GM23338 (cell line): Measurements from ENCODE around the gene IFI6. TPM values are rescaled to one million over a fixed set of nuclear protein-coding genes. Genes with fewer than 3 reads are reported as not detected.

Experiments
- ATAC-seq: fragments of 200-7000 bp; cut with Tn5 transposase; 3 replicates; pipeline ENCODE4 v1.9.1; 2020
- DNase-seq: peaks from one replicate; pipeline ENCODE4 v3.0.0-alpha.2; 2015; ENCODE audit warnings: low spot score
- H2AFZ ChIP-seq: fragments of 200-600 bp; sonication (generic); 2 replicates; pipeline ENCODE4 v1.8.0; 2016; ENCODE audit warnings: antibody characterized with exemption, mild to moderate bottlenecking, moderate library complexity
- H3F3A ChIP-seq: fragments of 200-600 bp; sonication (generic); replicated peaks from 2 replicates; pipeline ENCODE4 v1.8.0; 2017; ENCODE audit warnings: antibody characterized with exemption, mixed run types, low read depth
- H3K27ac ChIP-seq: fragments of 200-600 bp; sonication (generic); 2 replicates; pipeline ENCODE4 v1.6.1; 2016; ENCODE audit warnings: low read depth
- H3K27me3 ChIP-seq: fragments of 200-600 bp; sonication (generic); 2 replicates; pipeline ENCODE4 v1.8.0; 2016; ENCODE audit warnings: mild to moderate bottlenecking, mixed run types, moderate library complexity; ENCODE audit not compliant: insufficient read depth
- H3K36me3 ChIP-seq: fragments of 200-600 bp; sonication (generic); 2 replicates; pipeline ENCODE4 v1.8.0; 2016; ENCODE audit warnings: mild to moderate bottlenecking; ENCODE audit not compliant: insufficient read depth
- H3K4me1 ChIP-seq: fragments of 200-600 bp; sonication (generic); 2 replicates; pipeline ENCODE4 v1.8.0; 2016; ENCODE audit warnings: mild to moderate bottlenecking, moderate library complexity; ENCODE audit not compliant: insufficient read depth
- H3K4me2 ChIP-seq: fragments of 200-600 bp; sonication (generic); 2 replicates; pipeline ENCODE4 v1.7.1; 2017; ENCODE audit warnings: mixed run types
- H3K4me3 ChIP-seq: fragments of 200-600 bp; sonication (generic); 2 replicates; pipeline ENCODE4 v1.6.1; 2016; ENCODE audit warnings: mixed run types
- H3K79me2 ChIP-seq: fragments of 200-600 bp; sonication (generic); replicated peaks from 2 replicates; pipeline ENCODE4 v1.8.0; 2017; ENCODE audit warnings: mild to moderate bottlenecking; ENCODE audit not compliant: insufficient read depth
- H3K9me2 ChIP-seq: fragments of 200-600 bp; sonication (generic); 2 replicates; pipeline ENCODE4 v1.8.0; 2017; ENCODE audit not compliant: insufficient read depth
- H4K20me1 ChIP-seq: fragments of 200-600 bp; sonication (generic); replicated peaks from 2 replicates; pipeline ENCODE4 v1.8.0; 2017; ENCODE audit warnings: mild to moderate bottlenecking; ENCODE audit not compliant: insufficient read depth
- H3K27ac Mint-ChIP-seq: 2 replicates; pipeline ENCODE4 v1.8.0; 2020; ENCODE audit warnings: inconsistent platforms, mild to moderate bottlenecking, moderate library complexity, mixed read lengths
- H3K27me3 Mint-ChIP-seq: 3 replicates; pipeline ENCODE4 v1.8.0; 2022; ENCODE audit warnings: low read depth, mild to moderate bottlenecking, moderate library complexity, mixed read lengths, inconsistent platforms; ENCODE audit not compliant: insufficient read depth, poor library complexity
- H3K36me3 Mint-ChIP-seq: 3 replicates; pipeline ENCODE4 v1.8.0; 2021; ENCODE audit warnings: low read depth, mild to moderate bottlenecking, inconsistent platforms, moderate library complexity, mixed read lengths
- H3K4me1 Mint-ChIP-seq: 3 replicates; pipeline ENCODE4 v1.8.0; 2020; ENCODE audit warnings: mild to moderate bottlenecking, inconsistent platforms, mixed read lengths
- H3K4me3 Mint-ChIP-seq: 3 replicates; pipeline ENCODE4 v1.8.0; 2021; ENCODE audit warnings: moderate library complexity, mild to moderate bottlenecking, inconsistent platforms, mixed read lengths
- H3K9me3 Mint-ChIP-seq: 3 replicates; pipeline ENCODE4 v1.8.0; 2020; ENCODE audit warnings: moderate library complexity, mild to moderate bottlenecking, inconsistent platforms, mixed read lengths
- CREB1 ChIP-seq: fragments of 250-450 bp; sonication (Bioruptor Pico); IDR thresholded peaks from 2 replicates; pipeline ENCODE4 v1.5.0; 2020; ENCODE audit warnings: low read depth, mild to moderate bottlenecking, moderate library complexity
- CTCF ChIP-seq, 2 experiments: fragments of 200-600 bp in 1 of 2; sonication (generic) in 1 of 2; conservative IDR thresholded peaks; 2 replicates each; pipeline versions ENCODE4 v1.5.1 to v1.6.1; 2016 to 2017; ENCODE audit warnings: antibody characterized with exemption in 2 of 2, low read depth in 2 of 2, mild to moderate bottlenecking in 2 of 2, moderate library complexity in 1 of 2
- EZH2 ChIP-seq: fragments of 200-600 bp; sonication (generic); IDR thresholded peaks from one replicate; pipeline ENCODE4 v1.8.0; 2017; ENCODE audit warnings: antibody characterized with exemption, mild to moderate bottlenecking, low read depth; ENCODE audit not compliant: unreplicated experiment
- JUNB ChIP-seq: IDR thresholded peaks from one replicate; pipeline ENCODE4 v1.6.1; 2016; ENCODE audit warnings: antibody characterized with exemption; ENCODE audit not compliant: unreplicated experiment
- NANOG ChIP-seq: IDR thresholded peaks from 2 replicates; pipeline ENCODE4 v1.6.1; 2016; ENCODE audit warnings: antibody characterized with exemption, borderline replicate concordance
- POLR2AphosphoS5 ChIP-seq: IDR thresholded peaks from 2 replicates; pipeline ENCODE4 v1.6.1; 2016; ENCODE audit warnings: antibody characterized with exemption, low read depth
- REST ChIP-seq: IDR thresholded peaks from one replicate; pipeline ENCODE4 v1.6.1; 2018; ENCODE audit warnings: antibody characterized with exemption; ENCODE audit not compliant: unreplicated experiment
- STAT1 ChIP-seq: IDR thresholded peaks from one replicate; pipeline ENCODE4 v1.6.1; 2016; ENCODE audit warnings: antibody characterized with exemption; ENCODE audit not compliant: unreplicated experiment
- ZNF114 ChIP-seq: fragments of 250-450 bp; sonication (Bioruptor Pico); IDR thresholded peaks from 2 replicates; pipeline ENCODE4 v1.5.0; 2020; ENCODE audit warnings: mild to moderate bottlenecking, moderate library complexity
- polyA plus RNA-seq: library from polyadenylated mRNA; unstranded; fragments of >200 nt; fragmentation: Nextera tagmentation; extraction: Ambion mirVana; gene quantifications from 2 replicates; pipeline ENCODE4 v1.2.1, GENCODE V29; 2016
- total RNA-seq: library from RNA; depleted of rRNA; stranded (reverse); fragments of >200 nt; shearing (Covaris generic); gene quantifications from 2 replicates; pipeline ENCODE4 v1.2.3, GENCODE V29; 2014

Gene IFI6
- total and polyA plus RNA-seq, 2 experiments from 2014 or later, result 6.3 to 16.0 TPM

GRCh38 chr1:27713869-27714513 is 42.0 kb upstream of the IFI6 start (continued):
- TF ChIP-seq JUNB, result no peak
- TF ChIP-seq STAT1, result no peak
- TF ChIP-seq CTCF (conservative IDR thresholded peaks at IDR 0.05; ENCODE audit: low read depth in 2 of 2), result no peak
- TF ChIP-seq ZNF114, result no peak
- no peak for TF ChIP-seq CREB1 (CRISPR knock-in tag)
- TF ChIP-seq EZH2, result no peak
- no peak for TF ChIP-seq POLR2AphosphoS5
- TF ChIP-seq REST, result no peak

- Mint-ChIP-seq H3K27ac (no peak overlapping the region), H3K9me3 (peaks cover 9% of the 10 kb centered on the region), H3K36me3 (no peaks in the 10 kb centered on the region), H3K4me3 (no peak overlapping the region), H3K4me1 (peaks cover 7% of the 10 kb centered on the region), H3K27me3 (peaks cover 3% of the 10 kb centered on the region)
- H3K27me3 ChIP-seq, result no peaks in the 10 kb centered on the region
- H3K4me3 ChIP-seq, result no peak overlapping the region
- peak overlapping the region; percentile 42; the same call in 1 of the 2 replicates for H3K27ac ChIP-seq
- DNase-seq (no peak), ATAC-seq (peak; percentile 31; the same call in 2 of the 3 replicates)
- no peaks in the 10 kb centered on the region for H3K79me2 ChIP-seq
- H4K20me1 ChIP-seq, result no peaks in the 10 kb centered on the region
- no peak overlapping the region for H3K4me2 ChIP-seq
- peak overlapping the region; percentile 86 for H2AFZ ChIP-seq
- TF ChIP-seq CREB1 (CRISPR knock-in tag), result no peak
- no peak for TF ChIP-seq POLR2AphosphoS5
- TF ChIP-seq NANOG, result no peak
- H3K4me1 ChIP-seq, result no peaks in the 10 kb centered on the region
- no peaks in the 10 kb centered on the region for H3F3A ChIP-seq
- H3K9me2 ChIP-seq, result no peaks in the 10 kb centered on the region
- no peaks in the 10 kb centered on the region for H3K36me3 ChIP-seq
Measured at GRCh38 chr1:27713139-27713725, 41.2 kb upstream of the IFI6 start.
